ENCODE data around the gene SLC41A2.
A peak's percentile ranks its signal among the peaks of the same experiment; 100 is the strongest.
"Not testable (repeated sequence)": the region's sequence is repeated elsewhere in the genome, so short reads cannot be mapped to it uniquely, and the experiment has no call there.

Gene SLC41A2

GRCh38 chr12:104959335-104959841, 1.3 kb upstream of the SLC41A2 start:
- no peak overlapping the region for H3K27ac ChIP-seq (ENCODE audit: low read length)
- peaks cover 44% of the 10 kb centered on the region for H3K27me3 ChIP-seq (ENCODE audit: insufficient read depth, low read length)
- H3K9me3 ChIP-seq (ENCODE audit: insufficient read depth, low read depth, low read length) = no peaks in the 10 kb centered on the region
- no peak overlapping the region for H3K9ac ChIP-seq (ENCODE audit: low read depth, low read length)
- no peak overlapping the region for H3K4me3 ChIP-seq (ENCODE audit: low read length)
- no peaks in the 10 kb centered on the region for H3K36me3 ChIP-seq (ENCODE audit: insufficient read depth, low read depth, low read length)
- H3K4me1 ChIP-seq (ENCODE audit: insufficient read depth, low read length) = peaks cover 5% of the 10 kb centered on the region; the same call in 1 of the 2 replicates

DNA sequence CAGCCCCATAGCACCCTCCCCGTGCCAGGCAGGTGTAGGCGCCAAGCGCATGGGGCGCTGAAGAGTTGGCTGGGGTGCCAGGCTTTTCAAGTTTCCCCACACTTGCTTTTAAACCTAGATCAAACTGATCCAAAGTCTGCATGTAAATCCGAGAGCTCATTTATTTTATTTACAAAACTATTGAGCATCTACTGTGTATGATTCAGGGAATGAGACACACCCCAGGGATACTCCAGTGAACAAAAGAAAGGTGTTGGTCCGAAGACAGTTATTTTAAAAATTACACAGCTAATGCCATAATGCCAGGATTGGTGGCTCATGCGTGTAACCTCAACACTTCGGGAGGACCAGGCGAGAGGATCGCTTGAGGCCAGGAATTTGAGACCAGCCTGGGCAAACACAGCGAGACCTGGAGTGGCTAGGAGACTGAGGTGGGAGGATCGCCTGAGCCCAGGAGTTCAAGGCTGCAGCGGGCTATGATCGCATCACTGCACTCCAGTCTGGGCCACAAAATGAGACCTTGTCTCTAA, 780 bp upstream of the SLC41A2 start:
- Histone ChIP-seq H3K9ac (ENCODE audit: low read depth, low read length) (peak overlapping the region; percentile 78; the same call in 1 of the 2 replicates), H3K27ac (ENCODE audit: low read length) (no peak overlapping the region), H3K4me3 (ENCODE audit: low read length) (peak overlapping the region; percentile 87), H3K9me3 (ENCODE audit: insufficient read depth, low read depth, low read length) (no peaks in the 10 kb centered on the region), H3K27me3 (ENCODE audit: insufficient read depth, low read length) (peaks cover 44% of the 10 kb centered on the region), H3K36me3 (ENCODE audit: insufficient read depth, low read depth, low read length) (no peaks in the 10 kb centered on the region), H3K4me1 (ENCODE audit: insufficient read depth, low read length) (peaks cover 5% of the 10 kb centered on the region; the same call in 1 of the 2 replicates)

GRCh38 chr12:104957719-104958000, 430 bp downstream of the SLC41A2 start:
- Histone ChIP-seq H3K36me3 (ENCODE audit: insufficient read depth, low read depth, low read length) (no peaks in the 10 kb centered on the region), H3K27ac (ENCODE audit: low read length) (no peak overlapping the region), H3K4me3 (ENCODE audit: low read length) (peak overlapping the region; percentile 87), H3K9me3 (ENCODE audit: insufficient read depth, low read depth, low read length) (no peaks in the 10 kb centered on the region), H3K27me3 (ENCODE audit: insufficient read depth, low read length) (peaks cover 44% of the 10 kb centered on the region), H3K4me1 (ENCODE audit: insufficient read depth, low read length) (peaks cover 5% of the 10 kb centered on the region; the same call in 1 of the 2 replicates), H3K9ac (ENCODE audit: low read depth, low read length) (peak overlapping the region; percentile 23; the same call in 1 of the 2 replicates)

DNA sequence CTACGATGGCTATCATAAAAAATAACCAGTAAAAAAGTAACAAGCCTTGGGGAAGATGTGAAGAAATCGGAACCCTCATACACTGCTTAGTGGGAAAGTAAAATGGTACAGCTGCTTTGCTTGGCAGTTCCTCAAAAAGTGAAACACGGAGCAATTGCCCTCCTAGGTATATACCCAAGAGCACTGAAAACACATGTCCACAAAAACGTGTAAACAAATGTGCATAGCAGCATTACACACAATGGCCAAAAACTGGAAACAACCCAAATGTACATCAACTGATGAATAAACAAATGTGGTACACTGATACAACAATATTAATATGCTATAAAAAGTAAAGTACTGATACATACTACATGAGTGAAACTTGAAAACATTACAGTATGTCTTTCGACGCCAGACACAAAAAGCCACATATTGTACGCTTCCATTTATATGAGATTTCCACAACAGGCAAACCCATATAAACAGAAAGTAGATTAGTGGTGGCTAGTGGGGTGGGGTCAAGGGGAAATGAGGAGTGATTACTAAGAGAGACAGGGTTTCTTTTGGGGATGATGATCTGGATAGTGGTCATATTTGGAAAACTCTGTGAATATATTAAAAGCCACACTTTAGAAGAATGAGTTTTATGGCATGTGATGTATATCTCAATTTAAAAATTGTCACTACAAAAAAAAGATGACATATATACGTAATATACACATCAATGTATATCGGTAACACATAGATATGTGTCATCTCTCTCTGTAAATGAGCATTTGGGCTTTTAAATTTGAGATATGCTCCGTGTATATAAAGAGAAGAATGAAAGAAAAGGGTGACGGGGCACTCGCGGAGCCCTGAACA, 996 bp downstream of the SLC41A2 start:
- H3K9ac ChIP-seq (ENCODE audit: low read depth, low read length) = peak overlapping the region; percentile 23; the same call in 1 of the 2 replicates
- H3K4me1 ChIP-seq (ENCODE audit: insufficient read depth, low read length) = peaks cover 5% of the 10 kb centered on the region; the same call in 1 of the 2 replicates
- H3K27ac ChIP-seq (ENCODE audit: low read length) = no peak overlapping the region
- no peaks in the 10 kb centered on the region for H3K9me3 ChIP-seq (ENCODE audit: insufficient read depth, low read depth, low read length)
- no peaks in the 10 kb centered on the region for H3K36me3 ChIP-seq (ENCODE audit: insufficient read depth, low read depth, low read length)
- H3K4me3 ChIP-seq (ENCODE audit: low read length) = peak overlapping the region; percentile 87
- H3K27me3 ChIP-seq (ENCODE audit: insufficient read depth, low read length) = peaks cover 44% of the 10 kb centered on the region

DNA sequence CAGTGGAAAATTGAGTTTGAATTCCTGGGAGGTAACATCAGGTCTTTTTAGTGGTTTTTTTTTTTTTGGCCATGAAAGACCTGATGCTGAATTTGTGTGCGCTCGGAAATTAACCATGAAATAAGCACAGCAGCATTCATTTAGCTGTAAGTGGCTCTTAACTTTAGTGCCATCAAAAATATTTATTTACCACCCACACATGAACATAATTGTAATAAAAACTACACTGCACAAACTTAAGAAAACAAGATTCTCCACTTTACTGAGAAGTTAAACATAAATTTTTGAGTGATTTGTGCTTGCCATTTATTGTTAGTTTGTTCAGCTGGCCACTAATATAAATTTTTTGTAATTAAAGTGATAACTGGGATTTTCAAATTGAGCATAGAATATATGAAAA, 2.4 kb downstream of the SLC41A2 start:
- peaks cover 5% of the 10 kb centered on the region; the same call in 1 of the 2 replicates for H3K4me1 ChIP-seq (ENCODE audit: insufficient read depth, low read length)
- no peak overlapping the region for H3K4me3 ChIP-seq (ENCODE audit: low read length)

DNA sequence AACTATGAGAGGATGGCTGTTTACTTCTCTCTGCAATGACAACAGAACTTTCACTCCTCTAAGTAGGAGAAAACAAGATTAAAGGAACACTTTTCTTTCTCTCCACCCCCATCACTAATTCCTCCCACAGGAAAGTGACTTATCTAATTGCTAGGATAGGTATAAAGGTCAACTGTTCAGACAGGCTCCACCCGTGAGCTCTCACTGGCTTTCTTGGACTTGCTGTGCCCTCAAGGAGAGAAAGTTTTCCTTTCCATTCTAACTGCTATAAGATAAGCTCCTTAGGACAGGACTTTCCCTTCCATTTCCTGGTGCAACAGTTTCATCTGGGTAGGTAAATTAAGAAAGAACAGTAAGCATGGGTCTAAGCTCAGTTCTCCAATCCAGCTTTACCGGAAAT, 4.8 kb downstream of the SLC41A2 start:
- Histone ChIP-seq H3K4me1 (ENCODE audit: insufficient read depth, low read length) (no peaks in the 10 kb centered on the region; the same call in 1 of the 2 replicates), H3K4me3 (ENCODE audit: low read length) (no peak overlapping the region), H3K27me3 (ENCODE audit: insufficient read depth, low read length) (peaks cover 25% of the 10 kb centered on the region), H3K27ac (ENCODE audit: low read length) (no peak overlapping the region), H3K36me3 (ENCODE audit: insufficient read depth, low read depth, low read length) (no peaks in the 10 kb centered on the region), H3K9me3 (ENCODE audit: insufficient read depth, low read depth, low read length) (no peaks in the 10 kb centered on the region), H3K9ac (ENCODE audit: low read depth, low read length) (no peak overlapping the region)

More for the DNA sequence above, 2.4 kb downstream of the SLC41A2 start:
- peaks cover 44% of the 10 kb centered on the region for H3K27me3 ChIP-seq (ENCODE audit: insufficient read depth, low read length)
- no peaks in the 10 kb centered on the region for H3K9me3 ChIP-seq (ENCODE audit: insufficient read depth, low read depth, low read length)
- H3K9ac ChIP-seq (ENCODE audit: low read depth, low read length) = no peak overlapping the region
- no peak overlapping the region for H3K27ac ChIP-seq (ENCODE audit: low read length)
- no peaks in the 10 kb centered on the region for H3K36me3 ChIP-seq (ENCODE audit: insufficient read depth, low read depth, low read length)

- Histone ChIP-seq H3K27ac (ENCODE audit: low read length) (no peak overlapping the region), H3K36me3 (ENCODE audit: insufficient read depth, low read depth, low read length) (no peaks in the 10 kb centered on the region), H3K9ac (ENCODE audit: low read depth, low read length) (no peak overlapping the region), H3K4me3 (ENCODE audit: low read length) (no peak overlapping the region), H3K9me3 (ENCODE audit: insufficient read depth, low read depth, low read length) (no peaks in the 10 kb centered on the region), H3K4me1 (ENCODE audit: insufficient read depth, low read length) (no peaks in the 10 kb centered on the region; the same call in 1 of the 2 replicates), H3K27me3 (ENCODE audit: insufficient read depth, low read length) (peaks cover 25% of the 10 kb centered on the region)
Observed at GRCh38 chr12:104952816-104953215, 5.3 kb downstream of the SLC41A2 start.

DNA sequence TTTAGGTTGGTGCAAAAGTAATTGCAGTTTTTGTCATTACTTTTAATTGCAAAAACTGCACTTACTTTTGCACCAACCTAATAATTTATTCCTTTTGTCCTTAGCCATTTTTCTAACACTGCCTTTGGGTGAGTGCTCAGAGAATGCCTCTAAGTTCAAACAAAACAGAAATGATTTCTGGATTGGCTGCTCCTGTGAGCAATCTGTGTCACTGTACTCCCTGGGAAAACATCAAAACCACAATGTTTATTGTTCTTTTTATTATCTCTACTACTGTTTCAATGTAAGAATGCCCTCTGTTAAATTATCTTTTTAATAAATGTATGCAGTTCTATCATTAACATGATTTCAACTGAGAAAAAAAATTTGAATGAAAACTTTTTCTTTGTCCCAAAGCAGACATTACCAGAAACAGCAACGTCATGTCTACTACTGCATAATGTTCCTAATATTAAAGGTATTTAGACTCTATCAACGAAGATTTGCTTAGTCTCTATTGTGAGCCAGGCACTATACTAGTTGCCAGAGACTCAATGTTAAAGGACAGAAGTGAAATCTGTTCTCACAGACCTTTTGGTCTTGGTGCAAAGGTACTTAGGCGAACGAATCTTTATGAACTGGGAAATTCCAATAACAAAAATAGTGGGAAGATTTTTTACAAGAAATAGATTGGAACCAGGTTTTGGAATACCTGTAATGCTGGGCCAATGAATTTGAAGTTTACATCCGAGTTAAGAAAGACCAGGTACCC, 6.2 kb downstream of the SLC41A2 start:
- Histone ChIP-seq H3K4me1 (ENCODE audit: insufficient read depth, low read length) (no peaks in the 10 kb centered on the region), H3K9ac (ENCODE audit: low read depth, low read length) (no peak overlapping the region), H3K27ac (ENCODE audit: low read length) (no peak overlapping the region), H3K36me3 (ENCODE audit: insufficient read depth, low read depth, low read length) (no peaks in the 10 kb centered on the region), H3K4me3 (ENCODE audit: low read length) (no peak overlapping the region), H3K27me3 (ENCODE audit: insufficient read depth, low read length) (peaks cover 18% of the 10 kb centered on the region), H3K9me3 (ENCODE audit: insufficient read depth, low read depth, low read length) (no peaks in the 10 kb centered on the region)

DNA sequence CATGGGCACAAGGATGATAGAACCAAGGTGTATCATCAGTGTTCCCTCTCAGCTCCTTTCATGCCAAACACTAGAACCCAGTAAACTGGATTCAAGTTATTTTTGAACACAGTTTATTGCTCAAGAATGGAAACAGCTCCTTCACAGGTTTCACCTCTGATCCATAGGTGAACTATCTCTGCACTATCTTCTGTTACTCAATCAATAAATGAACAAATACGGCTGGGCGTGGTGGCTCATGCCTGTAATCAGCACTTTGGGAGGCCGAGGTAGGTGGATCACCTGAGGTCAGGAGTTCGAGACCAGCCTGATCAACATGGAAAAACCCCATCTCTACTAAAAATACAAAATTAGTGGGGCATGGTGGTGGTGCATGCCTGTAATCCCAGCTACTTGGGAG, 9.4 kb downstream of the SLC41A2 start:
- not testable (repeated sequence) for H3K4me3 ChIP-seq (ENCODE audit: low read length); H3K27me3 ChIP-seq (ENCODE audit: insufficient read depth, low read length)

DNA sequence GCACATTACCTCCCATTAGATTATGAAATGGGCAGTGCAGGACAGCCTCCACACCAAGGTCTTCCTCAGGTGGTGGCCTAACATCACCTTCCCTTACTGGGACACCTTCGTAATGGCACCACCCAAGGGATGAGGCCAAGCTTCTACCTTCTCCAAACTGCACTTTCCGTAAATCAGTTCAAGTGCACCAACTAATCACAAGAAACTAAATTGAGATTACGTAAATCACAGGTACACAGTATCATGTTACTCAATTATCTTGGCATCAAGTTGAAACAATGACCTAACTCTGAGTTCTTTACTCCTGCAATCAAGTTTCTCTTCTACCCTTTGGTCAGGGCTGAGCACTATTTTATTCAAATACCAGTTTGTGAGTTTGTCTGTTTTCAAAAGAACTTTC, 13.8 kb downstream of the SLC41A2 start:
- H3K36me3 ChIP-seq (ENCODE audit: insufficient read depth, low read depth, low read length) = no peaks in the 10 kb centered on the region
- H3K4me1 ChIP-seq (ENCODE audit: insufficient read depth, low read length) = no peaks in the 10 kb centered on the region
- H3K27ac ChIP-seq (ENCODE audit: low read length) = no peak overlapping the region
- H3K9me3 ChIP-seq (ENCODE audit: insufficient read depth, low read depth, low read length) = peaks cover 8% of the 10 kb centered on the region; the same call in 1 of the 2 replicates
- no peaks in the 10 kb centered on the region for H3K27me3 ChIP-seq (ENCODE audit: insufficient read depth, low read length)
- no peak overlapping the region for H3K9ac ChIP-seq (ENCODE audit: low read depth, low read length)
- no peak overlapping the region for H3K4me3 ChIP-seq (ENCODE audit: low read length)

More for the DNA sequence above, 9.4 kb downstream of the SLC41A2 start:
- H3K9me3 ChIP-seq (ENCODE audit: insufficient read depth, low read depth, low read length); H3K9ac ChIP-seq (ENCODE audit: low read depth, low read length); H3K4me1 ChIP-seq (ENCODE audit: insufficient read depth, low read length); H3K36me3 ChIP-seq (ENCODE audit: insufficient read depth, low read depth, low read length); H3K27ac ChIP-seq (ENCODE audit: low read length): not testable (repeated sequence)

DNA sequence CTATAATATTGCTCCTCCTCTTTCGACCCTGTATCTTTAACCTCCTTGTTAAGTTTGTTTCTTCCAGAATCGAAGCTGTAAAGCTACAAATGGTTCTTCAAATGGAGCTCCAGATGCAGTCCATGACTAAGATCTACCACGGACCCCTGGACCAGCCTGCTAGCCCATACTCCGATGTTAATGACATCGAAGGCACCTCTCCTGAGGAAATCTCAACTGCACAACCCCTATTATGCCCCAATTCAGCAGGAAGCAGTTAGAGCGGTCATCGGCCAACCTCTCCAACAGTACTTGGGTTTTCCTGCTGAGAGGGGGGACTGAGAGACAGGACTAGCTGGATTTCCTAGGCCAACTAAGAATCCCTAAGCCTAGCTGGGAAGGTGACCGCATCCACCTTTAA, 14.7 kb downstream of the SLC41A2 start:
- H3K4me3 ChIP-seq (ENCODE audit: low read length); H3K27ac ChIP-seq (ENCODE audit: low read length); H3K36me3 ChIP-seq (ENCODE audit: insufficient read depth, low read depth, low read length); H3K9ac ChIP-seq (ENCODE audit: low read depth, low read length); H3K4me1 ChIP-seq (ENCODE audit: insufficient read depth, low read length); H3K9me3 ChIP-seq (ENCODE audit: insufficient read depth, low read depth, low read length); H3K27me3 ChIP-seq (ENCODE audit: insufficient read depth, low read length): not testable (repeated sequence)
